H1 (cell line): Measurements from ENCODE around the gene HES1. TPM values are rescaled to one million over a fixed set of nuclear protein-coding genes. Genes with fewer than 3 reads are reported as not detected.

ENCODE experiments used
- CTCF ChIA-PET: fragments of 300-600 bp; sonication (Branson Sonifier 250); formaldehyde crosslinking; loops from one replicate; lab custom pipeline; 2021; ENCODE audit not compliant: partially characterized antibody; lab: Charles Lee
- POLR2A ChIA-PET: fragments of 300-600 bp; sonication (Branson Sonifier 250); formaldehyde crosslinking; loops from one replicate; lab custom pipeline; 2021; ENCODE audit warnings: inconsistent platforms; ENCODE audit not compliant: partially characterized antibody; lab: Charles Lee
- DNase-seq, 2 experiments: peaks; one replicate each; pipeline versions ENCODE4 v3.0.0 to v3.0.0-alpha.2; 2010 to 2022; ENCODE audit warnings: low spot score in 2 of 2, low read depth in 1 of 2, mixed read lengths in 1 of 2
- FAIRE-seq: peaks from 2 replicates; lab custom pipeline; 2011; peaks lifted over from hg19 to GRCh38; lab: Jason Lieb, UNC
- H2AFZ ChIP-seq: 2 replicates; pipeline ENCODE4 v1.8.1; 2012; ENCODE audit warnings: low read length, inconsistent platforms
- H2AK5ac ChIP-seq: 2 replicates; pipeline ENCODE4 v1.6.1; 2013; ENCODE audit warnings: low read depth, low read length
- H2BK120ac ChIP-seq: replicated peaks from 2 replicates; pipeline ENCODE3; 2013; ENCODE audit warnings: low read depth, low read length, inconsistent platforms
- H2BK12ac ChIP-seq: 2 replicates; pipeline ENCODE4 v1.6.1; 2013; ENCODE audit warnings: low read depth, low read length
- H2BK15ac ChIP-seq: 2 replicates; pipeline ENCODE4 v1.6.1; 2013; ENCODE audit warnings: low read length
- H2BK20ac ChIP-seq: 2 replicates; pipeline ENCODE4 v1.6.1; 2013; ENCODE audit warnings: low read length
- H2BK5ac ChIP-seq: 2 replicates; pipeline ENCODE4 v1.6.1; 2013; ENCODE audit warnings: low read depth, low read length
- H3K14ac ChIP-seq: 2 replicates; pipeline ENCODE4 v1.6.1; 2013; ENCODE audit warnings: inconsistent platforms; ENCODE audit not compliant: insufficient read length
- H3K18ac ChIP-seq: 2 replicates; pipeline ENCODE4 v1.6.1; 2013; ENCODE audit warnings: low read length; ENCODE audit errors: extremely low read depth
- H3K23ac ChIP-seq: 2 replicates; pipeline ENCODE4 v1.6.1; 2013; ENCODE audit warnings: inconsistent platforms; ENCODE audit not compliant: insufficient read length
- H3K23me2 ChIP-seq: 2 replicates; pipeline ENCODE4 v1.6.1; 2013; ENCODE audit warnings: low read depth, low read length
- H3K27ac ChIP-seq: 2 replicates; pipeline ENCODE4 v1.6.1; 2011; ENCODE audit warnings: low read depth, low read length, inconsistent platforms
- H3K27me3 ChIP-seq, 4 experiments: replicated peaks in 1 of 4; 1 replicate in 1 of 4; 2 replicates in 3 of 4; pipeline versions ENCODE4 v1.6.1 to v1.8.1; 2011 to 2013; ENCODE audit warnings: low read length in 3 of 4, mild to moderate bottlenecking in 3 of 4, inconsistent platforms in 2 of 4, mixed read lengths in 2 of 4, moderate library complexity in 1 of 4; ENCODE audit not compliant: control insufficient read depth in 3 of 4, insufficient read depth in 3 of 4; ENCODE audit errors: extremely low read depth in 1 of 4
- H3K36me3 ChIP-seq, 4 experiments: 2 replicates each; pipeline versions ENCODE4 v1.6.1 to v1.8.1; 2011 to 2013; ENCODE audit warnings: mild to moderate bottlenecking in 4 of 4, low read length in 3 of 4, moderate library complexity in 2 of 4, control low read depth in 1 of 4, inconsistent platforms in 1 of 4; ENCODE audit not compliant: insufficient read depth in 4 of 4, control insufficient read depth in 2 of 4
- H3K4ac ChIP-seq: replicated peaks from 2 replicates; pipeline ENCODE3; 2013; ENCODE audit warnings: low read length, low read depth, mixed read lengths, inconsistent platforms; ENCODE audit not compliant: insufficient read length
- H3K4me1 ChIP-seq, 4 experiments: replicated peaks in 1 of 4; 1 replicate in 1 of 4; 2 replicates in 3 of 4; pipeline versions ENCODE4 v1.6.1 to v1.8.1; 2011 to 2013; ENCODE audit warnings: low read length in 3 of 4, inconsistent platforms in 2 of 4, mixed read lengths in 1 of 4; ENCODE audit not compliant: insufficient read depth in 4 of 4, control insufficient read depth in 3 of 4
- H3K4me2 ChIP-seq, 2 experiments: 2 replicates each; pipeline versions ENCODE4 v1.6.1 to v1.8.1; 2011 to 2013; ENCODE audit warnings: low read depth in 2 of 2, low read length in 2 of 2, control low read depth in 1 of 2, inconsistent platforms in 1 of 2, mild to moderate bottlenecking in 1 of 2; ENCODE audit not compliant: insufficient read depth in 1 of 2
- H3K4me3 ChIP-seq, 4 experiments: fragments of 200-600, 300-600 bp in 1 of 4; sonication (generic), shearing (Covaris generic), sonication (Bioruptor Twin) in 1 of 4; 2 replicates each; pipeline versions ENCODE4 v1.5.1 to v1.8.1; 2011 to 2016; ENCODE audit warnings: low read length in 4 of 4, low read depth in 3 of 4, control low read depth in 2 of 4, inconsistent platforms in 2 of 4, mild to moderate bottlenecking in 2 of 4, mixed read lengths in 1 of 4, moderate library complexity in 1 of 4; ENCODE audit not compliant: insufficient read depth in 2 of 4; ENCODE audit errors: extremely low read depth in 1 of 4
- H3K56ac ChIP-seq: replicated peaks from 2 replicates; pipeline ENCODE3; 2013; ENCODE audit warnings: low read depth, mild to moderate bottlenecking, mixed read lengths, low read length, inconsistent platforms; ENCODE audit not compliant: insufficient read length
- H3K79me1 ChIP-seq: 2 replicates; pipeline ENCODE4 v1.6.1; 2013; ENCODE audit warnings: low read depth, low read length, control low read depth
- H3K79me2 ChIP-seq, 2 experiments: 2 replicates each; pipeline versions ENCODE4 v1.6.1 to v1.8.1; 2012 to 2013; ENCODE audit warnings: low read length in 2 of 2, mild to moderate bottlenecking in 2 of 2, inconsistent platforms in 1 of 2; ENCODE audit not compliant: insufficient read depth in 2 of 2, control insufficient read depth in 1 of 2
- H3K9ac ChIP-seq, 4 experiments: replicated peaks in 1 of 4; 1 replicate in 1 of 4; 2 replicates in 3 of 4; pipeline versions ENCODE4 v1.6.1 to v1.8.1; 2011 to 2013; ENCODE audit warnings: low read depth in 3 of 4, low read length in 3 of 4, control low read depth in 2 of 4, mild to moderate bottlenecking in 2 of 4, moderate library complexity in 2 of 4, inconsistent platforms in 1 of 4; ENCODE audit errors: extremely low read depth in 1 of 4
- H3K9me3 ChIP-seq, 2 experiments: 2 replicates each; pipeline versions ENCODE4 v1.6.1 to v1.8.1; 2012 to 2013; ENCODE audit warnings: mild to moderate bottlenecking in 2 of 2, moderate library complexity in 2 of 2, control low read depth in 1 of 2, inconsistent platforms in 1 of 2, low read depth in 1 of 2, low read length in 1 of 2, mixed read lengths in 1 of 2; ENCODE audit not compliant: insufficient read depth in 2 of 2
- H4K20me1 ChIP-seq, 2 experiments: replicated peaks in 1 of 2; 2 replicates each; pipeline versions ENCODE3 to v1.8.1; 2011 to 2013; ENCODE audit warnings: inconsistent platforms in 2 of 2, low read length in 2 of 2, mild to moderate bottlenecking in 1 of 2; ENCODE audit not compliant: insufficient read depth in 2 of 2, control insufficient read depth in 1 of 2
- H4K5ac ChIP-seq: 2 replicates; pipeline ENCODE4 v1.6.1; 2013; ENCODE audit warnings: low read length, low read depth, mixed read lengths, inconsistent platforms; ENCODE audit not compliant: insufficient read length
- H4K8ac ChIP-seq: 2 replicates; pipeline ENCODE4 v1.8.0; 2013; ENCODE audit warnings: mild to moderate bottlenecking, moderate library complexity, low read length, inconsistent platforms; ENCODE audit not compliant: insufficient read depth; ENCODE audit errors: extremely low read depth
- H4K91ac ChIP-seq: replicated peaks from 2 replicates; pipeline ENCODE3; 2013; ENCODE audit warnings: low read length, mixed read lengths, inconsistent platforms; ENCODE audit not compliant: insufficient read length
- BACH1 ChIP-seq: IDR thresholded peaks from 2 replicates; pipeline ENCODE4 v1.6.1; 2012; ENCODE audit warnings: low read length, improper control_type of control experiment
- BCL11A ChIP-seq, 2 experiments: IDR thresholded peaks; one replicate each; pipeline ENCODE4 v1.6.1; 2011; ENCODE audit warnings: low read depth in 2 of 2, low read length in 2 of 2, mild to moderate bottlenecking in 2 of 2
- HDAC2 ChIP-seq, 2 experiments: fragments of 300-600 bp in 1 of 2; sonication (generic) in 1 of 2; IDR thresholded peaks; 2 replicates each; pipeline ENCODE4 v1.6.1; 2011 to 2012; ENCODE audit warnings: low read depth in 2 of 2, low read length in 2 of 2, mild to moderate bottlenecking in 2 of 2, moderate library complexity in 2 of 2, borderline replicate concordance in 1 of 2, inconsistent platforms in 1 of 2
- SAP30 ChIP-seq: fragments of 300-600 bp; sonication (generic); IDR thresholded peaks from 2 replicates; pipeline ENCODE4 v1.7.1; 2012; ENCODE audit warnings: low read length, moderate library complexity, mild to moderate bottlenecking, inconsistent platforms; ENCODE audit not compliant: insufficient read depth, insufficient replicate concordance
- SIN3A ChIP-seq, 2 experiments: IDR thresholded peaks in 1 of 2; conservative IDR thresholded peaks in 1 of 2; 2 replicates each; pipeline ENCODE4 v1.6.1; 2011 to 2012; ENCODE audit warnings: low read length in 2 of 2, improper control_type of control experiment in 1 of 2, low read depth in 1 of 2, mild to moderate bottlenecking in 1 of 2
- SP1 ChIP-seq: IDR thresholded peaks from 2 replicates; pipeline ENCODE4 v1.6.1; 2011; ENCODE audit warnings: low read depth, low read length
- WGBS, 2 experiments: shearing (Covaris generic) in 1 of 2; methylation state at CpG; one replicate each; pipeline versions ENCODE4 v1.1.6 to v1.1.7; 2013 to 2015; ENCODE audit warnings: low lambda C conversion rate in 2 of 2, mixed read lengths in 2 of 2, inconsistent platforms in 1 of 2, low coverage in 1 of 2, missing lambda C conversion rate in 1 of 2; ENCODE audit not compliant: insufficient replicate concordance in 2 of 2, insufficient coverage in 1 of 2, insufficient read length in 1 of 2; ENCODE audit errors: extremely low coverage in 1 of 2, missing lambda C conversion rate in 1 of 2; 5-methylcytosine and 5-hydroxymethylcytosine counted together
- polyA plus RNA-seq, 7 experiments: library from polyadenylated mRNA; depleted of rRNA in 3 of 7; stranded (reverse) in 5 of 7; unstranded in 2 of 7; fragments of >200 nt in 5 of 7; fragments of 200-250 nt in 2 of 7; gene quantifications; 1 replicate in 5 of 7; 2 replicates in 1 of 7; 4 replicates in 1 of 7; pipeline versions ENCODE4 v1.2.1 to v1.2.3, GENCODE V29; 2011 to 2013; ENCODE audit warnings: missing spikeins in 2 of 7, mixed read lengths in 2 of 7
- total RNA-seq: library from RNA; stranded (reverse); fragmentation: NEBNext Ultra II Directional; extraction: Animal tissue kit (Norgen Biotek cat#: 25700); gene quantifications from 2 replicates; pipeline ENCODE4 v1.2.1, GENCODE V29; 2021
- TF ChIP-seq, protein P1 (sequence below): IDR thresholded peaks from 2 replicates; pipeline ENCODE4 v1.6.1; 2012; ENCODE audit warnings: inconsistent platforms

HES1 gene
- total and polyA plus RNA-seq, 2 of the 8 experiments (the other 6 are each of a cell fraction or from before 2014, with no cell fraction given): 7.9 to 12.9 TPM

DNA sequence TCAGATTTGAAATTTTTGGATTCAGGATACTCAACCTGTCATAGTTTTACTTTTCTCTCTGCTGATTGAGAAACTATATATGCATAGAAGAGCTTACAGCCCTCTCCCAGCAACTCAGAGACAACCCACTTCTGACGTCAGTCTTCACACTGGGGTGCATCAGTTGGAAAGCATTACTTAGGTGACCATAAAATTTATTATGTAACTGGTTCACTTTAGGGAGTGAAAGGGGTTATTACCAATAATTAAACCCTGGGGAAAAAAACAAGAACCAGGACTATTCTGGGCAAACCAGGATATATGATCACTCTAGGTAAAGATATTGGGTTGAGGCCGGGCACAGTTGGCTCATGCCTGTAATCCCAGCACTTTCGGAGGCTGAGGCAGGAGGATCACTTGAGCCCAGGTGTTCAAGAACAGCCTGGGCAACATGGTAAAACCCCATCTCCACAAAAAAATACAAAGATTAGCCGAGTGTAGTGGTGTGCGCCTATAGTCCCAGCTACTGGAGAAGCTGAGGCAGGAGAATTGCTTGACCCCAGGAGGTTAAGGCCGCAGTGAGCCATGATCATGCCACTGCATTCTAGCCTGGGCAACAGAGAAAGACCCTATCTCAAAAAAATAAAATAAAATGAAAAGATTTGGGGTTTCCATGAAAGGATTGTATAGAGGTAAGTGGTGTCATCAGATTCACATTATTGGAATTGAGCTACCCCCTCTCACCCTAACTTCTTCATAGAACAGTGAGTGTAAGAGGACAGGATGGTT is 27.1 kb downstream of the HES1 start:
- ChIA-PET CTCF (interaction anchor here (1.0 to 5.0 kb wide), 3 partner anchors 107 to 383 kb away, joined by 3 to 24 read pairs (median 7); no protein-coding TSS in a partner anchor), POLR2A (interaction anchor here (1.3 kb wide), 1 partner anchor 21 kb away, joined by 4 read pairs; no protein-coding TSS in a partner anchor)
- H2BK15ac ChIP-seq: no peak overlapping the region
- H3K4me1 ChIP-seq: peaks cover 0 to 15% (median 4%) of the 10 kb centered on the region in 4 experiments; a peak in 6 of 7 replicates
- H3K23me2 ChIP-seq: no peaks in the 10 kb centered on the region; the same call in 1 of the 2 replicates
- DNase-seq (no peak), FAIRE-seq (no peak)
- H3K56ac ChIP-seq: no peak overlapping the region
- no peak overlapping the region for H4K8ac ChIP-seq
- H4K91ac ChIP-seq: no peak overlapping the region
- no peaks in the 10 kb centered on the region for H3K36me3 ChIP-seq
- H3K27ac ChIP-seq: no peak overlapping the region
- H3K4me2 ChIP-seq: no peak overlapping the region
- no peak overlapping the region for H2AK5ac ChIP-seq
- H3K9ac ChIP-seq: no peak overlapping the region
- no peak overlapping the region for H3K4me3 ChIP-seq
- no peak overlapping the region for H3K18ac ChIP-seq
- H2AFZ ChIP-seq: no peak overlapping the region
- H4K5ac ChIP-seq: no peak overlapping the region
- no peak for TF ChIP-seq SAP30
- TF ChIP-seq SIN3A (conservative IDR thresholded peaks at IDR 0.05 in 1 of 2, IDR thresholded peaks at IDR 0.05 in 1 of 2; ENCODE audit: low read depth in 1 of 2, low read length in 2 of 2): no peak
- TF ChIP-seq BCL11A (IDR thresholded peaks at IDR 0.05; ENCODE audit: low read depth in 2 of 2, low read length in 2 of 2): no peak
- TF ChIP-seq, protein P1, sequence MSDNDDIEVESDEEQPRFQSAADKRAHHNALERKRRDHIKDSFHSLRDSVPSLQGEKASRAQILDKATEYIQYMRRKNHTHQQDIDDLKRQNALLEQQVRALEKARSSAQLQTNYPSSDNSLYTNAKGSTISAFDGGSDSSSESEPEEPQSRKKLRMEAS: no peak
- TF ChIP-seq BACH1: no peak
- no peak for TF ChIP-seq SP1
- no peak for TF ChIP-seq HDAC2 (IDR thresholded peaks at IDR 0.05; ENCODE audit: borderline replicate concordance in 1 of 2, low read depth in 2 of 2, low read length in 2 of 2)
- TF ChIP-seq, all 59 proteins: peak for 0
- Histone ChIP-seq H3K4ac (no peak overlapping the region), H3K79me2 (no peaks in the 10 kb centered on the region), H2BK20ac (no peak overlapping the region), H3K27me3 (no peaks in the 10 kb centered on the region; a peak in 1 of 7 replicates), H3K9me3 (no peaks in the 10 kb centered on the region), H2BK12ac (no peak overlapping the region), H3K14ac (no peak overlapping the region), H4K20me1 (no peaks in the 10 kb centered on the region), H2BK120ac (no peak overlapping the region), H2BK5ac (no peak overlapping the region), H3K79me1 (no peaks in the 10 kb centered on the region), H3K23ac (no peak overlapping the region)
- WGBS, 2 experiments: 81% methylated on average over 6 of the region's 6 CpGs; no CpG with 5 or more reads in 1 of the 2 experiments
